Effector memory CD8-positive, alpha-beta T cell (primary cell): ENCODE results near the gene NPHP4.
"Not testable (repeated sequence)": the region's sequence is repeated elsewhere in the genome, so short reads cannot be mapped to it uniquely, and the experiment has no call there.

ENCODE experiments used
- ATAC-seq: fragments of 150-1000 bp; cut with Tn5 transposase; replicated peaks from 2 replicates; pipeline ENCODE4 v1.10.0; 2021; ENCODE audit warnings: mild to moderate bottlenecking, moderate library complexity
- DNase-seq, 3 experiments: peaks; one replicate each; pipeline ENCODE4 v3.0.0; 2021
- H3K27ac Mint-ChIP-seq, 2 donors: one replicate each; pipeline ENCODE4 v1.8.0; 2022; ENCODE audit warnings: mild to moderate bottlenecking in 2 of 2, mixed read lengths in 2 of 2, moderate library complexity in 2 of 2
- H3K27me3 Mint-ChIP-seq, 2 donors: one replicate each; pipeline ENCODE4 v1.8.0; 2022; ENCODE audit warnings: mixed read lengths in 2 of 2
- H3K36me3 Mint-ChIP-seq: one replicate; pipeline ENCODE4 v1.8.0; 2022; ENCODE audit warnings: mild to moderate bottlenecking, moderate library complexity, mixed read lengths; ENCODE audit not compliant: insufficient read depth
- H3K4me1 Mint-ChIP-seq, 2 donors: one replicate each; pipeline ENCODE4 v1.8.0; 2022; ENCODE audit warnings: low read depth in 2 of 2, mixed read lengths in 2 of 2
- H3K4me3 Mint-ChIP-seq, 2 donors: one replicate each; pipeline ENCODE4 v1.8.0; 2022; ENCODE audit warnings: mild to moderate bottlenecking in 2 of 2, mixed read lengths in 2 of 2, moderate library complexity in 2 of 2
- H3K9me3 Mint-ChIP-seq, 2 donors: one replicate each; pipeline ENCODE4 v1.8.0; 2022; ENCODE audit warnings: mixed read lengths in 2 of 2

NPHP4 gene

GRCh38 chr1:5936621-5937372 lies 55.4 kb downstream of the NPHP4 start:
- ATAC-seq (peak; percentile 81), DNase-seq (no peak)
- H3K4me1 Mint-ChIP-seq, result peaks cover 0 to 2% of the 10 kb centered on the region in 2 donors
- H3K27ac Mint-ChIP-seq, result peak overlapping the region in 1 of 2 donors; percentile 35
- H3K4me3 Mint-ChIP-seq, result no peak overlapping the region
- no peaks in the 10 kb centered on the region for H3K36me3 Mint-ChIP-seq
- no peaks in the 10 kb centered on the region for H3K27me3 Mint-ChIP-seq
- no peaks in the 10 kb centered on the region for H3K9me3 Mint-ChIP-seq

GRCh38 chr1:5936126-5936525 lies 56.1 kb downstream of the NPHP4 start:
- H3K4me3 Mint-ChIP-seq, result no peak overlapping the region
- no peaks in the 10 kb centered on the region for H3K27me3 Mint-ChIP-seq
- H3K9me3 Mint-ChIP-seq, result no peaks in the 10 kb centered on the region
- H3K4me1 Mint-ChIP-seq, result peaks cover 0 to 2% of the 10 kb centered on the region in 2 donors
- H3K36me3 Mint-ChIP-seq, result no peaks in the 10 kb centered on the region
- DNase-seq, result no peak
- ATAC-seq, result no peak
- H3K27ac Mint-ChIP-seq, result peak overlapping the region in 1 of 2 donors; percentile 35

- H3K4me3 Mint-ChIP-seq, result no peak overlapping the region
- H3K4me1 Mint-ChIP-seq, result peaks cover 0 to 2% of the 10 kb centered on the region in 2 donors
- H3K27ac Mint-ChIP-seq, result peak overlapping the region in 1 of 2 donors; percentile 7
- ATAC-seq (no peak), DNase-seq (no peak)
- H3K27me3 Mint-ChIP-seq, result no peaks in the 10 kb centered on the region
- H3K9me3 Mint-ChIP-seq, result no peaks in the 10 kb centered on the region
- no peaks in the 10 kb centered on the region for H3K36me3 Mint-ChIP-seq
These were observed 57.2 kb downstream of the NPHP4 start for GRCh38 chr1:5935026-5935425.

- Mint-ChIP-seq H3K4me3 (no peak overlapping the region), H3K4me1 (peaks cover 0 to 2% of the 10 kb centered on the region in 2 donors), H3K9me3 (no peaks in the 10 kb centered on the region), H3K27ac (no peak overlapping the region), H3K36me3 (no peaks in the 10 kb centered on the region), H3K27me3 (no peaks in the 10 kb centered on the region)
- no peak for DNase-seq
- ATAC-seq, result no peak
These were observed 58.0 kb downstream of the NPHP4 start for GRCh38 chr1:5934058-5934884.

- Mint-ChIP-seq H3K27me3 (no peaks in the 10 kb centered on the region), H3K9me3 (no peaks in the 10 kb centered on the region)
These were observed 58.6 kb downstream of the NPHP4 start for GRCh38 chr1:5933676-5934057.

GRCh38 chr1:5933050-5933449 lies 59.2 kb downstream of the NPHP4 start:
- Mint-ChIP-seq H3K36me3 (no peaks in the 10 kb centered on the region), H3K4me1 (peaks cover 3 to 7% of the 10 kb centered on the region in 2 donors), H3K27me3 (no peaks in the 10 kb centered on the region), H3K4me3 (no peak overlapping the region), H3K9me3 (no peaks in the 10 kb centered on the region), H3K27ac (no peak overlapping the region)
- ATAC-seq (no peak), DNase-seq (no peak)

More at GRCh38 chr1:5933676-5934057, 58.6 kb downstream of the NPHP4 start:
- DNase-seq, result no peak
- ATAC-seq, result no peak
- peaks cover 2 to 5% of the 10 kb centered on the region in 2 donors for H3K4me1 Mint-ChIP-seq
- H3K36me3 Mint-ChIP-seq, result no peaks in the 10 kb centered on the region
- H3K27ac Mint-ChIP-seq, result no peak overlapping the region
- H3K4me3 Mint-ChIP-seq, result no peak overlapping the region

GRCh38 chr1:5928714-5929400 lies 63.4 kb downstream of the NPHP4 start:
- Mint-ChIP-seq H3K27ac (peak overlapping the region in 1 of 2 donors; percentile 38), H3K36me3 (peaks cover 2% of the 10 kb centered on the region), H3K27me3 (no peaks in the 10 kb centered on the region), H3K4me3 (no peak overlapping the region), H3K4me1 (peaks cover 2 to 7% of the 10 kb centered on the region in 2 donors), H3K9me3 (peaks cover 0 to 1% of the 10 kb centered on the region in 2 donors)
- ATAC-seq (no peak), DNase-seq (no peak)

GRCh38 chr1:5927506-5928370 lies 64.5 kb downstream of the NPHP4 start:
- peak overlapping the region in 1 of 2 donors; percentile 38 for H3K27ac Mint-ChIP-seq
- no peaks in the 10 kb centered on the region for H3K27me3 Mint-ChIP-seq
- H3K36me3 Mint-ChIP-seq, result peaks cover 4% of the 10 kb centered on the region
- no peak for ATAC-seq
- H3K9me3 Mint-ChIP-seq, result peaks cover 0 to 1% of the 10 kb centered on the region in 2 donors
- H3K4me1 Mint-ChIP-seq, result peaks cover 2 to 7% of the 10 kb centered on the region in 2 donors
- DNase-seq, result no peak
- no peak overlapping the region for H3K4me3 Mint-ChIP-seq

- Mint-ChIP-seq H3K4me1 (peaks cover 2 to 7% of the 10 kb centered on the region in 2 donors), H3K27ac (no peak overlapping the region), H3K4me3 (no peak overlapping the region), H3K9me3 (peaks cover 0 to 1% of the 10 kb centered on the region in 2 donors), H3K27me3 (no peaks in the 10 kb centered on the region), H3K36me3 (peaks cover 5% of the 10 kb centered on the region)
- no peak for ATAC-seq
- no peak for DNase-seq
These were observed 65.4 kb downstream of the NPHP4 start for GRCh38 chr1:5926686-5927435.

- H3K4me1 Mint-ChIP-seq, H3K27me3 Mint-ChIP-seq, H3K9me3 Mint-ChIP-seq, H3K4me3 Mint-ChIP-seq, H3K27ac Mint-ChIP-seq, ATAC-seq, DNase-seq, H3K36me3 Mint-ChIP-seq: not testable (repeated sequence)
These were observed 69.4 kb downstream of the NPHP4 start for GRCh38 chr1:5922700-5923330.

GRCh38 chr1:5921671-5922070 lies 70.6 kb downstream of the NPHP4 start:
- Mint-ChIP-seq H3K9me3 (peaks cover 0 to 1% of the 10 kb centered on the region in 2 donors), H3K4me1 (no peaks in the 10 kb centered on the region), H3K27me3 (no peaks in the 10 kb centered on the region), H3K4me3 (no peak overlapping the region), H3K36me3 (peaks cover 4% of the 10 kb centered on the region), H3K27ac (peak overlapping the region in 1 of 2 donors; percentile 6)
- DNase-seq, result no peak
- ATAC-seq, result no peak

GRCh38 chr1:5921129-5921528 lies 71.1 kb downstream of the NPHP4 start:
- H3K27ac Mint-ChIP-seq, result peak overlapping the region in 1 of 2 donors; percentile 6
- peaks cover 3% of the 10 kb centered on the region for H3K36me3 Mint-ChIP-seq
- H3K4me1 Mint-ChIP-seq, result peaks cover 0 to under 1% of the 10 kb centered on the region in 2 donors
- DNase-seq (no peak), ATAC-seq (no peak)
- H3K4me3 Mint-ChIP-seq, result no peak overlapping the region
- H3K27me3 Mint-ChIP-seq, result no peaks in the 10 kb centered on the region
- peaks cover 0 to 1% of the 10 kb centered on the region in 2 donors for H3K9me3 Mint-ChIP-seq
